GM23338 (cell line): ENCODE measurements around the gene CRACR2B. TPM values are rescaled to one million over a fixed set of nuclear protein-coding genes. Genes with fewer than 3 reads are reported as not detected.

Experiments used
- ATAC-seq: fragments of 200-7000 bp; cut with Tn5 transposase; 3 replicates; pipeline ENCODE4 v1.9.1; 2020
- DNase-seq: peaks from one replicate; pipeline ENCODE4 v3.0.0-alpha.2; 2015; ENCODE audit warnings: low spot score
- H2AFZ ChIP-seq: fragments of 200-600 bp; sonication (generic); 2 replicates; pipeline ENCODE4 v1.8.0; 2016; ENCODE audit warnings: antibody characterized with exemption, mild to moderate bottlenecking, moderate library complexity
- H3F3A ChIP-seq: fragments of 200-600 bp; sonication (generic); replicated peaks from 2 replicates; pipeline ENCODE4 v1.8.0; 2017; ENCODE audit warnings: antibody characterized with exemption, mixed run types, low read depth
- H3K27ac ChIP-seq: fragments of 200-600 bp; sonication (generic); 2 replicates; pipeline ENCODE4 v1.6.1; 2016; ENCODE audit warnings: low read depth
- H3K27me3 ChIP-seq: fragments of 200-600 bp; sonication (generic); 2 replicates; pipeline ENCODE4 v1.8.0; 2016; ENCODE audit warnings: mild to moderate bottlenecking, mixed run types, moderate library complexity; ENCODE audit not compliant: insufficient read depth
- H3K36me3 ChIP-seq: fragments of 200-600 bp; sonication (generic); 2 replicates; pipeline ENCODE4 v1.8.0; 2016; ENCODE audit warnings: mild to moderate bottlenecking; ENCODE audit not compliant: insufficient read depth
- H3K4me1 ChIP-seq: fragments of 200-600 bp; sonication (generic); 2 replicates; pipeline ENCODE4 v1.8.0; 2016; ENCODE audit warnings: mild to moderate bottlenecking, moderate library complexity; ENCODE audit not compliant: insufficient read depth
- H3K4me2 ChIP-seq: fragments of 200-600 bp; sonication (generic); 2 replicates; pipeline ENCODE4 v1.7.1; 2017; ENCODE audit warnings: mixed run types
- H3K4me3 ChIP-seq: fragments of 200-600 bp; sonication (generic); 2 replicates; pipeline ENCODE4 v1.6.1; 2016; ENCODE audit warnings: mixed run types
- H3K79me2 ChIP-seq: fragments of 200-600 bp; sonication (generic); replicated peaks from 2 replicates; pipeline ENCODE4 v1.8.0; 2017; ENCODE audit warnings: mild to moderate bottlenecking; ENCODE audit not compliant: insufficient read depth
- H3K9me2 ChIP-seq: fragments of 200-600 bp; sonication (generic); 2 replicates; pipeline ENCODE4 v1.8.0; 2017; ENCODE audit not compliant: insufficient read depth
- H4K20me1 ChIP-seq: fragments of 200-600 bp; sonication (generic); replicated peaks from 2 replicates; pipeline ENCODE4 v1.8.0; 2017; ENCODE audit warnings: mild to moderate bottlenecking; ENCODE audit not compliant: insufficient read depth
- H3K27ac Mint-ChIP-seq: 2 replicates; pipeline ENCODE4 v1.8.0; 2020; ENCODE audit warnings: inconsistent platforms, mild to moderate bottlenecking, moderate library complexity, mixed read lengths
- H3K27me3 Mint-ChIP-seq: 3 replicates; pipeline ENCODE4 v1.8.0; 2022; ENCODE audit warnings: low read depth, mild to moderate bottlenecking, moderate library complexity, mixed read lengths, inconsistent platforms; ENCODE audit not compliant: insufficient read depth, poor library complexity
- H3K36me3 Mint-ChIP-seq: 3 replicates; pipeline ENCODE4 v1.8.0; 2021; ENCODE audit warnings: low read depth, mild to moderate bottlenecking, inconsistent platforms, moderate library complexity, mixed read lengths
- H3K4me1 Mint-ChIP-seq: 3 replicates; pipeline ENCODE4 v1.8.0; 2020; ENCODE audit warnings: mild to moderate bottlenecking, inconsistent platforms, mixed read lengths
- H3K4me3 Mint-ChIP-seq: 3 replicates; pipeline ENCODE4 v1.8.0; 2021; ENCODE audit warnings: moderate library complexity, mild to moderate bottlenecking, inconsistent platforms, mixed read lengths
- H3K9me3 Mint-ChIP-seq: 3 replicates; pipeline ENCODE4 v1.8.0; 2020; ENCODE audit warnings: moderate library complexity, mild to moderate bottlenecking, inconsistent platforms, mixed read lengths
- CREB1 ChIP-seq: fragments of 250-450 bp; sonication (Bioruptor Pico); IDR thresholded peaks from 2 replicates; pipeline ENCODE4 v1.5.0; 2020; ENCODE audit warnings: low read depth, mild to moderate bottlenecking, moderate library complexity
- CTCF ChIP-seq, 2 experiments: fragments of 200-600 bp in 1 of 2; sonication (generic) in 1 of 2; conservative IDR thresholded peaks; 2 replicates each; pipeline versions ENCODE4 v1.5.1 to v1.6.1; 2016 to 2017; ENCODE audit warnings: antibody characterized with exemption in 2 of 2, low read depth in 2 of 2, mild to moderate bottlenecking in 2 of 2, moderate library complexity in 1 of 2
- ETS1 ChIP-seq: IDR thresholded peaks from 2 replicates; pipeline ENCODE4 v1.6.1; 2016; ENCODE audit warnings: antibody characterized with exemption
- EZH2 ChIP-seq: fragments of 200-600 bp; sonication (generic); IDR thresholded peaks from one replicate; pipeline ENCODE4 v1.8.0; 2017; ENCODE audit warnings: antibody characterized with exemption, mild to moderate bottlenecking, low read depth; ENCODE audit not compliant: unreplicated experiment
- EZH2phosphoT487 ChIP-seq: fragments of 200-600 bp; sonication (generic); IDR thresholded peaks from one replicate; pipeline ENCODE4 v1.8.1; 2018; ENCODE audit warnings: antibody characterized with exemption; ENCODE audit not compliant: unreplicated experiment
- JUNB ChIP-seq: IDR thresholded peaks from one replicate; pipeline ENCODE4 v1.6.1; 2016; ENCODE audit warnings: antibody characterized with exemption; ENCODE audit not compliant: unreplicated experiment
- NANOG ChIP-seq: IDR thresholded peaks from 2 replicates; pipeline ENCODE4 v1.6.1; 2016; ENCODE audit warnings: antibody characterized with exemption, borderline replicate concordance
- POLR2AphosphoS5 ChIP-seq: IDR thresholded peaks from 2 replicates; pipeline ENCODE4 v1.6.1; 2016; ENCODE audit warnings: antibody characterized with exemption, low read depth
- ZNF114 ChIP-seq: fragments of 250-450 bp; sonication (Bioruptor Pico); IDR thresholded peaks from 2 replicates; pipeline ENCODE4 v1.5.0; 2020; ENCODE audit warnings: mild to moderate bottlenecking, moderate library complexity
- ZNF331 ChIP-seq: fragments of 250-450 bp; sonication (Bioruptor Pico); IDR thresholded peaks from 2 replicates; pipeline ENCODE4 v1.5.0; 2020; ENCODE audit warnings: low read depth, mild to moderate bottlenecking, moderate library complexity
- ZNF462 ChIP-seq: fragments of 250-450 bp; sonication (Bioruptor Pico); IDR thresholded peaks from 2 replicates; pipeline ENCODE4 v1.5.0; 2020; ENCODE audit warnings: mild to moderate bottlenecking, moderate library complexity
- polyA plus RNA-seq: library from polyadenylated mRNA; unstranded; fragments of >200 nt; fragmentation: Nextera tagmentation; extraction: Ambion mirVana; gene quantifications from 2 replicates; pipeline ENCODE4 v1.2.1, GENCODE V29; 2016
- total RNA-seq: library from RNA; depleted of rRNA; stranded (reverse); fragments of >200 nt; shearing (Covaris generic); gene quantifications from 2 replicates; pipeline ENCODE4 v1.2.3, GENCODE V29; 2014

Gene CRACR2B
- total and polyA plus RNA-seq, 2 experiments from 2014 or later: 55.9 to 64.1 TPM

DNA sequence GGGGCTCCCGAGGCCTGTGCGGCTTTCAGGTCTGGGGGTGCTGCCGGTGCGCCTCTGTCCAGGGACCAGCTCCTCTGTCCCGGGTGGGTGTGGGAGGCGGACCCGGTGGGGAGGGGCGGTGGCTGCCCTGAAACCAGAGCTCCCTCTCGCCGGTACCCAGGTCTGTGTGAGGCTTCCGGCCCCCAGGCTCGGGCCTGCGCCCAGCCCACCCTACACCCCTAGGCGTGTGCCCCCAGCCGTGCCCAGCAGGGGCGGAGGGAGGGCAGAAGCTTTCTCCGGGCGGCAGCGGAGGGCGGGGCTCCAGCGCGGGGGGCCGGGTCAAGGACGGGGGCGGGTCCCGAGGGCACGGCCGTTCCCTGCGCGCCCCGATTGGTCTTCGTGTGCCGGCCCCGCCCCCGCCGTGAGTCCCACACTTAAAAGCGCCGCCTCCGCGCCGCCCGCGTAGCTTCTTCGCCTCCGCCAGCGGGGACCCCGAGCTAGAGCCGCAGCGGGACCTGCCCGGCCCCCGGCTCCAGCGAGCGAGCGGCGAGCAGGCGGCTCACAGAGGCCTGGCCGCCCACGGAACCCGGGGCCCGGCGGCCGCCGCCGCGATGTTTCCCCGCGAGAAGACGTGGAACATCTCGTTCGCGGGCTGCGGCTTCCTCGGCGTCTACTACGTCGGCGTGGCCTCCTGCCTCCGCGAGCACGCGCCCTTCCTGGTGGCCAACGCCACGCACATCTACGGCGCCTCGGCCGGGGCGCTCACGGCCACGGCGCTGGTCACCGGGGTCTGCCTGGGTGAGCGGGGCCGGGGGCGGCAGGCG is 8.4 kb upstream of the CRACR2B start:
- Mint-ChIP-seq H3K27ac (no peak overlapping the region), H3K9me3 (no peaks in the 10 kb centered on the region), H3K27me3 (peaks cover 30% of the 10 kb centered on the region), H3K4me3 (peak overlapping the region; percentile 83; the same call in 2 of the 3 replicates), H3K36me3 (peaks cover 8% of the 10 kb centered on the region; the same call in 1 of the 3 replicates), H3K4me1 (peaks cover 6% of the 10 kb centered on the region)
- H4K20me1 ChIP-seq: peaks cover 21% of the 10 kb centered on the region
- no peaks in the 10 kb centered on the region for H3K36me3 ChIP-seq
- peak overlapping the region; percentile 85 for H3K4me2 ChIP-seq
- H2AFZ ChIP-seq: peak overlapping the region; percentile 69; the same call in 1 of the 2 replicates
- ATAC-seq (peak; percentile 63), DNase-seq (peak; percentile 97)
- peak overlapping the region; percentile 73 for H3K4me3 ChIP-seq
- TF ChIP-seq ZNF331 (CRISPR knock-in tag) (no peak), NANOG (no peak), ZNF114 (CRISPR knock-in tag) (no peak), POLR2AphosphoS5 (peak; percentile 87), EZH2phosphoT487 (no peak), CREB1 (CRISPR knock-in tag) (0 out of 2 replicates have a peak, but pooled peaks have one; percentile 45), ETS1 (no peak), EZH2 (no peak), ZNF462 (no peak), CTCF (conservative IDR thresholded peaks at IDR 0.05; ENCODE audit: low read depth in 2 of 2) (no peak), JUNB (no peak)
- no peak overlapping the region for H3K27ac ChIP-seq
- H3K27me3 ChIP-seq: no peaks in the 10 kb centered on the region
- H3F3A ChIP-seq: peaks cover 6% of the 10 kb centered on the region; the same call in 1 of the 2 replicates
- H3K4me1 ChIP-seq: peaks cover 7% of the 10 kb centered on the region; the same call in 1 of the 2 replicates
- H3K79me2 ChIP-seq: 0 out of 2 replicates have a peak, but pooled peaks cover 5% of the 10 kb centered on the region
- H3K9me2 ChIP-seq: no peaks in the 10 kb centered on the region
